Cardiac ventricle fibroblast (primary cell): Measurements from ENCODE around the gene PTPRN. TPM values are rescaled to one million over a fixed set of nuclear protein-coding genes. Genes with fewer than 3 reads are reported as not detected.

Experiments used
- total RNA-seq: library from RNA; depleted of rRNA; stranded (reverse); fragments of >200 nt; gene quantifications from 2 replicates; pipeline ENCODE4 v1.2.3, GENCODE V29; 2015

The PTPRN gene
- 1.6 and 4.1 TPM in 2 replicates for total RNA-seq

DNA sequence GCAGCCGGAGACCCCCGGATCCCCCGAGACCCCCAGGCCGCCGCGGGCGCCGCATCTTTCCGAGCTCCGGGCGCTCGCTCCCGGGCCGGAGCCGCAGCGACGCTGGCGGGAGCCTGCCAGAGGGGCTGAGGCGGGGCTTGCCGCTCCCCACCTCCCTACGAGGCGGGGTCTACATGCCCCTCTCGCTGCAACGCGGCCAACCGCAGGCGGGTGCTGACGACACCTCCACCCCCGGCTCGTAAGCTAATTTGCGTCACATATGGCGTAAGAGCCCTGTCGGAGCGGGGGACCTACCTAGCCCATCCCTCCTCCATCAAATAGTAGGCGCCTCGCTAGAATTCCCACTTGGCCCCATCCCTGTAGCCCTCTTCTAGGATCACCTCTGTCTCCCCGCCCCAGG is at the start of gene PTPRN:
TSS of gene PTPRN (minus strand) at position 124 of the 400 bp plus-strand sequence. CDS start at position 55, 69 bp downstream.

DNA sequence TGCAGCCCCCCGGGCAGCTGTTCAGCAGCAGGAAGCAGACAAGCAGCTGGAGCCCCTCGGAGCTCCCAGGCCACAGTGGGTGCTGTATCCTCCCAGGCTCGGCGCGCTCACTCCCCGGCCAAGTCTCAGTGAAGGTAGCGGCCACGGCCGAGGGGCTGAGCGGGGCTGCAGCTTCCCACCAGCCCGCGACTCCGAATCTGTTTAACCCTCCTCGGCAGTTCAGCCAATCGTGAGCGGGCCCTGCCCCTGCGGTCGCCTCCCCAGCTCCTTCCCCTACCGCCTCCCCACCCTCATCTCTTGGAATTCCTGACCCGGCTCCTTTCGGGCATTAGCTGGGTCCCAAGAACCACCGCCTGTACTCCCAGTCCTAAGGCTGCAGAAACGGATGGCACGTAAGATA is 23.3 kb upstream of the PTPRN start, which contains the start of gene RESP18:
TSS of gene RESP18 (minus strand) at position 203 of the 400 bp plus-strand sequence.

DNA sequence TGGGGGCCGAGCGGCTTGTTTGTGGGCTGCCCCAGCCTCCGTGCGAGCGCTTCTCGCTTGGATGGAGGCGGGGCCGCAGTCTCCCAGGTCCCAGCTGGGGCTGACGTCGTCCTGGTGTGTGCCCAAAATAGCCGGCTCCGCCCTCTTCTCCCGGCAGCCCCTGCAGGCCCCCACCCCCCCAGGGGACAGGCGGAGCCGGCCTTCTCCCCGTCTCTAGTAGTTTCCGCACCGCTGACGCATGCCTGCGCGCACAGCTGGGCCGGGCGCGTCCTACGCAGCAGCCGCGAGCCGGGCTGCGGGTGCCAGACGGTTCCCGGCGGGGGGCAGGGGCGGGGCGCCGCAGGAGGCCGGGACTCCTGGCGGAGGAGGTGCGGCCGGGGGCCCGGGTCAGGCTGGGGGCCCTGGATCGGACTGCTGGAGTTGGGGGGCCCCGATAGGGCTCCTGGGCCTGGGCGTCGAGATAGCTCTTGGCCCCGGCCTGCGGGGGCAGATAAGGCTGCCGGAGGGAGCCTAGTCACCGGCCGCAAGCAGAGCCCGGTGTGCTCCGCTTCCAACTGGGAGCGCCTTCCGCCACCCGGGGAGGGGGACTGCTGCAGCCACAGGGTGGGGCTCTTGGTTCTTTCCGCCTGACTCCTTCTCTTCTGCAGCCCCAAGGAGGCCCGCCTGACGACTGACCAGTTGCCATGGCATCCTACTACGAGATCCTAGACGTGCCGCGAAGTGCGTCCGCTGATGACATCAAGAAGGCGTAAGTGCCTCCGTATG is 29.9 kb downstream of the PTPRN start, which contains the start of gene DNAJB2:
TSS of gene DNAJB2 (plus strand) at position 216 of the 765 bp plus-strand sequence. CDS start at position 684, 468 bp downstream.

DNA sequence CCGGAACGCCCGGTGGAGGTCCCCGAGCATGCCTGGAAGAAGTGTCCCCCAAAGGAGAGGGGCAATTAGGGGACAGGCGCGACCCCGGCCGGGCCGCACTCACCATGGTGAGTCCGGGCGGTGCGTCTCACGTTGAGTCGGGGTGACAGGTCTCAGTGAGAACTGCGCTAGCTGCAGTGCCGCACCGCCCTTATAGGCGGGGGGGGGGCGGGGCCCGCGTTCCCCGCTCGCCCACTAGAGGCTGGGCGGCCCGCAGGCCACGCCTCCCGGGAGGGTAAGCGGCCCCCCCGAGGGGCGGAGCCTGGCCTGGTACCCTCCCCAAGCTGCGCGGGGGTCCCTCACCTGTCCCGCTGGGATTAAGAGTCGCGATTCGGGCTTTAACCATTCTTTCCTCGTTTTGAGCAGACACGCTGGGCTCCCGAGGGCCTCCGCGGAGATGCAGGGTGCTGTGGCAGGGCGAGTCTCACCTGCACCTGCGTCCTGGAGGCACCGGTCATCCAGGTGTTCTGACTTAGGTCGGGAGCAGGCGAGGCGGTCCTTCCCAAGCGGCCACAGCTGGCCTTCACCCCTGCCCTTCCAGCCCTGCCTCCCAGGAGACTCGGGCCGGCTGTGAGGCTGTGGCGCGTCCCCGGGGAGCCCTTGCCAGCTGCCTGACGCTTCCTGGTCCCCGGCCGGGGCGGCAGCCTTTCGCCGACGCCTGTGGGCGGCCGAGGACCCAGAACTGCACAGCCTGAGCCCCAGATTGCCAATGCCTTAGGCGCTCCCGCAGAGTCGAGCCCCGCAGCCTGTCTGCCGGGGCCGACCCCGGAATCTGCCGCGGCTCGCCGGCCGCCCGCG is 55.2 kb downstream of the PTPRN start, which contains the start of gene TUBA4A:
TSS of gene TUBA4A (minus strand) at position 166 of the 837 bp plus-strand sequence. CDS start at position 106, 60 bp downstream.

DNA sequence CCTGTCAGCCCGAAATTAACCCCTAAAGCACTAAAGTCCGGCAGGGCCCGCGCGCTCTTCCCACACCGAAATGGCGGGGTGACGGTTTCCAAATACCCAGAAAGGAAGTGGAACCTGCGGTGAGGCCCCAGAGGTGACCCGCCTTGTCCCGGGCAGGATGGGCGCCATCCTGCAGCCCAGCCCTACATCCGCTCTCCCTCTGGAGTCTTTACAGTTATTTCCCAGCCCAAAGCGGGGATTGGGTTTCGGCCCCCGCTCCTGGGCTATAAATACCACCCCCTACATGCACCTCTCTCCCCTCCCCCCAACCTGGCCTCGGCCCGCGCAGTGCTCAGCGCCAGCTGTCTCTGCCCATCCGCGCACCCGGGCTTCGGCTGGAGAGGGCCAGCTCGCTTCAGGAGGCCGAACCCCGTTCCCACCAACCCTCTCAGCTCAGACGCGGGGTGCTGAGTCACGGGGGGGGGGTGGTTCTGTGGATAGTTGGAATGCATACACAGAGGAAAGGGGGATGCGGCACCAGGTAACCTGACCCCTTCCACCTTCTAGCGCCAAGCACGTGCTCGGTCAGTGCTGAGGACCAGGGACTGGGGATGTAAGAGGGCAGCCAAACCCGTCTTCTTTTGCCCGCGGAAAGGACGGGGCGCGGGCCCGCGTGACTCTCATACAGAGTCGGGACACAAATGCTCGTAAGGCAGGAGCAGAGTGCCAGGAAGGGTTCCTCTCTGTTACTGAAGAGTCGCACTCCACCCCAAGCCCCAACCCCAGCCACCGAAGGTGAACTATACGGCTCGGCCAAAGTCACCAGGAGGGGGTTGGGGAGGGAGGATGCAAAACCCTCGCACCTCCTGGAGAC is 56.1 kb downstream of the PTPRN start, which contains the start of gene TUBA4B:
TSS of gene TUBA4B (plus strand) at position 344 of the 853 bp plus-strand sequence. CDS start at position 509, 165 bp downstream.

DNA sequence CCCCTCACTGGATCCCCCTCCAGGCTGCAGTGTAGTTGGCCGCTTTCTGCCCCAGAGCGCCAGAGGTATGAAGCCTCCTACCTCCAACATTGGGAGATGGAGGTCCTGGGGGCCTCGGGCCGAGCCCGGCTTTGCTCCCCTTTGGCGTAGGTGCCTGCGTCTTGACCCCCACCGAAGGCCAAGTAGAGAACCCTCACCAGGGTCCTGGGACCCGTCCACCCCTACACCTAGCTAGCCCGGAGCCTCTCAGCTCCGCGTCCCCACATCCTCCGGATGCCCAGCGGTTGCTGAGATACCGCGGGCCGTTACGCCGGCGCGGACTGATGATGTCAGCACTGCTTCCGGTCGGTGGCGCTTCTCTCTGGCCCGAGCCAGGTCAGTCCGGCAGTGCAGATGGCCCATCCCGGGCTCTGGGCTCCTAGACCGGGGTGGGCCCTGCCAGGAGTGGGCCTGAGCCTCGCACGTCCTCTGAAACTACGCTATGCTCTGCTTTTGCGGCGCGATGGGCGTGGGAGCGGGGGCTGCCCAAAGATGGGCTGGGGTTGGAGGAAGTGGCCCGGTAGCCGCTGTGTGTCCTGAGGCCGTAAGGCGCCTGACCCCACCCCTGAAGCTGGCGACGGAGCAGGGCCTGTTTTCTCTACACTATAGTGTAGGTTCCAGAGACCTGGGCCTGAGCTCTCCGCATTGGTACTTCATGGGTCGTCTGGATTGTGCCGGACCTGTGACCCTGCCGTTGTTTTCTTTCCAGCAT is 63.9 kb downstream of the PTPRN start, which contains the start of the genes GLB1L and STK16:
TSS of gene GLB1L (minus strand) at position 297 of the 751 bp plus-strand sequence. CDS start 1,871 bp downstream, outside the sequence.
TSS of gene STK16 (plus strand) at position 332 of the 751 bp plus-strand sequence. CDS start 521 bp downstream, outside the sequence.

Other genes starting within 250 kb of the PTPRN start
- gene IHH, start 248.5 kb downstream of the PTPRN start, total RNA-seq: not detected in 2 replicates
- 13.4 and 15.8 TPM in 2 replicates for gene NHEJ1, start 148.6 kb downstream of the PTPRN start, total RNA-seq
- gene SLC23A3, start 139.4 kb downstream of the PTPRN start, total RNA-seq: 0.25 and 0.44 TPM in 2 replicates
- 20.8 and 32.6 TPM in 2 replicates for gene CNPPD1, start 132.5 kb downstream of the PTPRN start, total RNA-seq
- 43.9 and 47.7 TPM in 2 replicates for gene RETREG2, start 131.1 kb downstream of the PTPRN start, total RNA-seq
- gene ZFAND2B, start 102.6 kb downstream of the PTPRN start, total RNA-seq: 16.8 and 34.2 TPM in 2 replicates
- 28.4 and 29.5 TPM in 2 replicates for gene ABCB6, start 90.4 kb downstream of the PTPRN start, total RNA-seq
- 70.1 and 72.7 TPM in 2 replicates for gene ATG9A, start 79.8 kb downstream of the PTPRN start, total RNA-seq
- gene ANKZF1, start 79.6 kb downstream of the PTPRN start, total RNA-seq: 24.7 and 30.6 TPM in 2 replicates
- 7.0 and 12.2 TPM in 2 replicates for gene GLB1L, start 64.0 kb downstream of the PTPRN start, total RNA-seq
- gene STK16, start 63.9 kb downstream of the PTPRN start, total RNA-seq: 16.2 and 20.2 TPM in 2 replicates
- not detected in 2 replicates for gene TUBA4B, start 56.2 kb downstream of the PTPRN start, total RNA-seq
- 13.4 and 26.5 TPM in 2 replicates for gene TUBA4A, start 55.5 kb downstream of the PTPRN start, total RNA-seq
- gene DNAJB2, start 30.0 kb downstream of the PTPRN start, total RNA-seq: 33.6 and 35.5 TPM in 2 replicates
- gene RESP18, start 23.3 kb upstream of the PTPRN start, total RNA-seq: not detected in 2 replicates
- gene DNPEP, start 78.5 kb upstream of the PTPRN start, total RNA-seq: 61.1 and 86.0 TPM in 2 replicates
- 3.2 and 7.0 TPM in 2 replicates for gene DES, start 109.0 kb upstream of the PTPRN start, total RNA-seq
- 8.5 and 10.5 TPM in 2 replicates for gene SPEG, start 125.4 kb upstream of the PTPRN start, total RNA-seq
- gene GMPPA, start 189.5 kb upstream of the PTPRN start, total RNA-seq: 48.2 and 52.9 TPM in 2 replicates
- not detected in 2 replicates for gene ASIC4, start 205.1 kb upstream of the PTPRN start, total RNA-seq
- 235 and 243 TPM in 2 replicates for gene CHPF, start 234.4 kb upstream of the PTPRN start, total RNA-seq
- 6.2 and 6.4 TPM in 2 replicates for gene TMEM198, start 234.6 kb upstream of the PTPRN start, total RNA-seq